Stimulated activated CD8-positive, alpha-beta memory T cell treated with anti-CD3 and anti-CD28 coated beads, Interleukin-2, amount 100 ng/mL, for 48 hours (primary cell): ENCODE measurements around the gene MTFR1L.

ENCODE experiments used
- DNase-seq, 2 donors: peaks; one replicate each; pipeline ENCODE4 v3.0.0-alpha.2; 2020; ENCODE audit warnings: low read depth in 2 of 2

The MTFR1L gene

DNA sequence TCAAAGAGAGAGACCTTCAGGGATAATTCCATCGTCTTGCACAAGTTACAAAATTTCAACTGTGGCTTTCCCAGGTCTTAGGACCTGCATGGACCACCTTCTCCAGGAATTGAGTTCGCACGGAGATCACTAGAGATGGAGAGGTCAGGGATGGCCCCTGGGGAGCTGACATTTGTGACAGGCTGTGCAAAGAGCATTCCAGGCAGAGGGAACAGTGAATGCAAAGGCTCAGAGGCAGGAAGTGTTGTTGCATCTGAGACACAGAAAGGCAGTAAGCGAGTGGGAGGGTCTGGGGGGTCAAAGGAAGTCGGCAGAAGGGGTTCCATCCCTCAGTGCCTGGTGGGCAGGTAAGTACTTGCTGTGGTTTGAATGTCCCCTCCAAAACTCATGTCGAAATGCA lies 29.3 kb upstream of the MTFR1L start:
- DNase-seq: no peak

DNA sequence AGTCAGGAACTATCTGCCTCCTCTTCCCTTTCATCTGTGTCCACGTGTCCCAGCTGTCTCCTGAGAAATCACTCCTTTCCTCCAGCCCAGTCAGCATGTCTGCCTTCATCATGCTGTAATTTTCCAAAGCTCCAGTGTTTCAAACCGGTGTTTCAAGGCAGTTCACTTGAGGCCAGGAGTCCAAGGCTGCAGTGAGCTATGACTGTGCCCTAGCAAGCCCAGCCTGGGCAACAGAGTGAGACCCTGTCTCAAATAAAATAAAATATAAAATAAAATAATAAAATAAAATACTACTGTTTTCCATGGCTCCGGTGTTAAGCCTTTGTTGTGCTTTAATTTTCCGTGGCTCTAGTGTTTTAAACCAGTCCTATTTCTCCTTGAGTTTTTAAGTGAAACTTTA lies 27.6 kb upstream of the MTFR1L start:
- DNase-seq: no peak

DNA sequence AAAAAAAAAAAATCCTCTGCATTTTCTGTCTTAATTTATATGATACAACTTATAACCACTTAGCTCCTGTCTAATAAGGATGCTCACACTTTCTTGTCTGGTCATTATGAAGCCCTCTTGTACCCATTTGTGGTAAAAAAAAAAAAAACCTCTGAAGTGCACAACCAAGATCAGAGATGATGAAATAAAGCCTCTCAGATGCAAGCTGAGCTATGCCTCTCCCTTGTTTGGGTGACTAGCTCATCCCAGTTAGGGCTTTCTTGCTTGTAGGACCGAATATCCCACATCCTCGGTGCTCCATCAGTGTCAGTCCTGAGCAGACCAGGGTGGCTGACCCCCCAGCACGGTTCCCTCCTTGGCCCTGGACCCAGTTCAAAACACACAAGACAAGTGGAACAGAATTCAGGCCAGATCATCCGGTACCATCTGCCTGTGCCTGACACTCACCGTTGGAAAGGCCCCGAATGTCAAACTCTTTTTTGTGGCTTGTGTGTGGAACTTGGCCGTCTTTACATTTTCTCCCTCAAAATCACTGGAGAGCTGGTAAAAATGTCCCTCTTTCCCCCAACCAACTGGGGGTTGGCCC lies 26.1 kb upstream of the MTFR1L start:
- DNase-seq: no peak

DNA sequence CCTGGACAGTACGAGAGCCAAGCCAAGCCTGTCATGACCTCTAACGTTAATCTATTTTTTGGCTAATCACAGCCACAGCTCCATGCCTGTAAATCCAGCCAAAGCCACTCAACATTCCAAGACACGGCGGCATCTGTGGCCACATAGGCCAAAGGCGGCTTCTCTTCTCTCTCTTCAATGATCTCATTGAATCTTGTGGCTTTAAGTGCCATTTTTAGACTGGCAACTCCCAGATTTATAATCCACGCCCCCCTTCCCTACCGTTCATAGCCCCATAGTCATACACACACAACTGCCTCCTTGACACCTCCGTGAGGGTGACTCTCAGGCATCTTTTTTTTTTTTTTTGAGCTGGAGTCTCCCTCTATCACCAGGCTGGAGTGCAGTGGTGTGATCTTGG lies 25.4 kb upstream of the MTFR1L start:
- DNase-seq: no peak

DNA sequence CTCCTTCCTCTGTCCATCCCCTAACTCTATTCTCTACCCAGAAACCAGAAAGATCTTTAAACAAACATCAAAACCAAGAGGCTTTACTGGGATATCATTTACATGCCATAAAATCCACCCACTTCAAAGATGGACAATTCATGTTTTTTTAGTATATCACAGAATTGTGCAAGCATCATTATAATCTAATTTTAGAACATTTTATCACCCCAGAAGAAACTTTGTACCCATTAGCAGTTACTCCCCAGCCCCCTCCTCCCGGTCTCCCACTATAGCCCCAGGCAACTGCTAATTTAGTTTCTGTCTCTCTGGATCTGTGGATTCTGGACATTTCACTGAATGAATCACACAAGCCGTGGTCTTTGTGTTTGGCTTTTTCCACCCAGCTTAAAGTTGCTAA lies 24.5 kb upstream of the MTFR1L start:
- no peak for DNase-seq

DNA sequence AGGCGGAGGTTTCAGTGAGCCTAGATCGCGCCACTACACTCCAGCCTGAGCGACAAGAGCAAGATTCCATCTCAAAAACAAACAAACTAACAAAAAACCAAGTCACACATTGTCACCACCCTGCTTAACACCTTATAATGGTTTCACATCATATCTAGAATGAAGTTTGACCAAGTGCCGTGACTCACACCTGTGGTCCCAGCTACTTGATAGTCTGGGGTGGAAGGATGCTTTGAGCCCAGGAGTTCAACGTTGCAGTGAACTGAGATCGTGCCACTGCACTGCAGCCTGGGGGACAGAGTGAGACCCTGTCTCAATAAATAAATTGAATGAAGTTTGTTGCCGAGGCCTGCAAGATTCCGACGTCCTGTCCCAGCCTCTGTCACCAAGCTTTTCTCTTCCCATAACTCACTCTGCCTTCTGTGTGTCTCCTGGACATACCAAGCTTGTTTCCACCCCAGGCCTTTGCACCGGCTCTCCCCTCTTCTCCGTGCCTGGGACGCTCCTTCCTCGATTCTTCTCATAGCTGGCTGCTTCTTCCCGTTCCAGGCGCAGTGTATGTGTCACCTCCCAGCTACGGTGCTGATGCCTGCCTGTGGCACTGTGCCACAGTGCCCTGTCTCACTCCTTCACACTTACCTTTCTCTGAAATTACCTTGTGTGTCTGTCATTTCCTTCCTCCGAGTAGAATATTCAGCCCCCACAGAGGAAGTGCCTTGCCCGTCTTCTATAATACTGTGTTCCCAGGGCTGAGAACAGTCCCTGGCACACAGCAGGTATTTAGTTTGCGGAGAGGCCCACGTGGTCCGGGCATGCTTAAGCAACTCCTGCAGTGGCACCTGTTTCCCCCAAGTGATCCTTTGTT lies 23.6 kb upstream of the MTFR1L start:
- DNase-seq: no peak

DNA sequence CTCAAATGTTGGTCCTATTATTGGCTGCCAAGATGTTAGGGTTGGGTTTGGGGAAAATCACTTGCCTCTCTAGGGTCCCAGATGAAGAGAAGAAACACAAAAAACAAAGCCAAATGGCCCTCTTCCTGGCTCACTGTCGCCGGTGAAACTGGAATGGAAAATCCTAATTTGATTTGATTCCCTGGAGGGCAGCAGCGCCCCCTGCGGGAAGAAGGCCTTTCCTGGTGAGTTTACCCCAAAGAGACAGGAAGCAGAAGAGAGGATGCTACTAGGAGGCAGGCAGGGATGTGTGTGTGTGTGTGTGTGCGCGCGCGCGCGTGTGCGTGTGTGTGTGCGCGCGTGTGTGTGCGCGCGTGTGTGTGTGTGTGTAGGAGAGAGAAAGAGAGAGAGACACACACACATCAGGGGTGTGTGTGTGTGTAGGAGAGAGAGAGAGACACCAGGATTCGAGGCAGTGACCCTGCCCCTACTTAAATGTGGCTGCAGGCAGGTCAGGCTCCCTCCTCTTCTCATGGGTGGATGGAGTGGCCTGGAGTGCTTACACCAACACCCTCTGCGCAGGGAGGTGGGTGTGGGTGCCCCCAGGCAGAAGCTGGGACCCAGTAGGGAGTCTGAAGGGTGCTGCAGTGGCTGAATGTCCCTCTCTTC lies 22.8 kb upstream of the MTFR1L start:
- peak; percentile 74 to 81 for DNase-seq

DNA sequence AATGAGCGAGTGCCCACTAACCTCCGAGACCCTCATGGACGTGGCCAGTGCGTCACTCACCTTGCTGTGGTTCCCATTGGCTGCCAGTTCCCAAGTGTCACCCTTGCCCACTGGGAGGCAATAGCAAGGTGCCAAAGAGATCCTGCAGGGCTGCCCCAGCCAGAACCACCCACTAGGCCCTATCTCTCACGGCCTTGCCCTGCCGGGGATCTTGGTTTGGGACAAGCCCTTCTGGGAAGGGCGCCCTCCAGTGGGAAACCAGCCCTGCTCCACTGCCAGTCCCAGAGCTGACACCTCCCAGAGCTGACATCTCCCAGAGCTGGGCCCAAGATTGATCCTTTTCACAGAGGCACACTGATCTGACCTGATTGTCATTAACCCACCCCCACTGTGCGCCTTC lies 21.8 kb upstream of the MTFR1L start:
- no peak for DNase-seq

DNA sequence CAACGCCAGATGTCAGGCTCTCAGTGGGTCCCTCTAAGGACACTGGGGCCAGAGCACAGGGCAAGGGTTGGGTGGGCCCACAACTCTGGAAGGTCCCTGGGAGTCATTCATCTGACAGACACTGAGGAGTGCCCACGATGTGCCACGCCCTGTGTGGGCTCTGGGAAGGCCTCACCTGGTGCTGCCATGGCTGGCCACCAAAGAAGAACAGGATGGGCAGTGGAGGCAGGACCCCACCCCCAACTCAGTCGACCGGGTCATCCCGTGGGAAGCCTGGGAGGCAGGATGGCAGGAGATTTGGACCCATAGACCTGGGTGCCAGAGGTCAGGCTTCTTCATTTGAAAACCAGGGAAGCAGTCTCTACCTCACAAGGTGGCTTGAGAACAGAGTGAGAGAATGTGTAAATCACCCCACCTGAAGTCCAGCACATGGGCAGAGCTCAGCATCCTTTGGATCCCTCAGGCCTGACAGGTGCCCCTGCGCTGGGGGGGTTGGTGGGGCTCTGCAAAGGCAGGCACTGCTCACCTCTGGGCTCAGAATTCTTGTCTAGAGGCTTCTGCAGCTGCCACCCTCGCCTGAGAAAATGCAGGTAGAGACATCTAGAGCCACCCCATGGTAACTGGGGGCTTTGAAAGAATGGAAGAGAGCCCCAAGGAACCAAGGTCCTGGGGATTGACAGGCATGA lies 20.9 kb upstream of the MTFR1L start:
- no peak for DNase-seq

DNA sequence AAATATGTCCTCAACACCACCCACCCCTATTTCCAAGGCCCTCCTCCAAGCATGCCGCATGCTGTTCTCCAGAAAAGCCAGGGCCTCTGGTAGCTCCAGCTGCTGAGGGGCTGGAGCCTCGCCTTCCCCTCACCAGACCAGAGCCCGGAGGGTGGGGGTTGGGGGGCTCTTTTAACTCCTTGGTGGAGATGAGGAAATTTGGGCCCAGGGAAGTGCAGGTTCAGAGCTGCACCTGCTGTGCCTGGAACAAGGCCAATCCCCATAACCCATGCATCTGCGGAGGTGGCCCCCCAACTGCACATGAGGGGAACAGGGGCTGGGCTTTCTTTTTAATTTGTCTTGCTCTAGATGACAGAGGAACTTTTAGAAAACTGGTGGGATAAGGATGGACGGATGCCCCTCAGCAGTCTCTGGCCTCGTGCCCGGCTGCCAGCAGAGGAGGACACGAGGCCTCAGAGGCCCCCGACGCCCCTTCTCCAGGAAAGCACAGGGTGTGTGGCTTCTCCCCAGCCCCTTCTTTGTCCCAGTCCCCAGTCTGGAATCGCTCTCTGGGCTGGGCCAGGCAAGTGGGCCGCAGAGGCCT lies 20.3 kb upstream of the MTFR1L start:
- no peak for DNase-seq

DNA sequence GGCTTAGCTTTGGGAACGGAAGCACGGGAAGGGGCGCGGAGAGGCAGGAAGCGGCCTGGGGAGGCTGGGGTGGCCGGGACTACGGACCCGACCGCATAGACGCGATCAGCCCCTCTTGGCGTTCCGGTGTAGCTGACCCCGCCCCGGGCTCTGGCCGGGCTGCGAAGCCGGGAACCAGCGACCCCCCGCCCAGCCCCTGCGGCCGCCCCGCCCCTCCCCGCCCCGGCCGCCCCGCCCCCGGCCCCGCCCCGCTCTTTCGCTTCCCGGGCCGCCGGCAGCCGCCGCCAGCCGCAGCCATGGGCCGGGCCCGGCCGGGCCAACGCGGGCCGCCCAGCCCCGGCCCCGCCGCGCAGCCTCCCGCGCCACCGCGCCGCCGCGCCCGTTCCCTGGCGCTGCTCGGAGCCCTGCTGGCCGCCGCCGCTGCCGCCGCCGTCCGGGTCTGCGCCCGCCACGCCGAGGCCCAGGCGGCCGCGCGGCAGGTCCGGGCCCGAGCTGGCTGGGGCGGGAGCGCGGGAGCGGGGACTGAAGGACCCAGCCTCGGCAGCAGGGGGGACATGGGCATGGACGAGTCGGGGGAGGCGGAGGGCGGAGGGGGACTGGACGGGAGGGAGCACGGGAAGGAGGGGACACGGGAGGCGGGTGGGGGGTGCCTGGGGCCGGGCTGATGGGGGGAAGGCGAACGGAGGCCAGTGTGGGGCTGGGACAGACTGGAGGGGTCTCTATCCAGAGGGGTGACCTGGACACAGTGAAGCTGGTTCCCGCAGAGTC lies 19.6 kb upstream of the MTFR1L start, which contains the start of gene SELENON:
SELENON (plus strand) TSS at position 259 of the 768 bp plus-strand sequence; CDS start at position 297, 38 bp downstream.
- DNase-seq: no peak

DNA sequence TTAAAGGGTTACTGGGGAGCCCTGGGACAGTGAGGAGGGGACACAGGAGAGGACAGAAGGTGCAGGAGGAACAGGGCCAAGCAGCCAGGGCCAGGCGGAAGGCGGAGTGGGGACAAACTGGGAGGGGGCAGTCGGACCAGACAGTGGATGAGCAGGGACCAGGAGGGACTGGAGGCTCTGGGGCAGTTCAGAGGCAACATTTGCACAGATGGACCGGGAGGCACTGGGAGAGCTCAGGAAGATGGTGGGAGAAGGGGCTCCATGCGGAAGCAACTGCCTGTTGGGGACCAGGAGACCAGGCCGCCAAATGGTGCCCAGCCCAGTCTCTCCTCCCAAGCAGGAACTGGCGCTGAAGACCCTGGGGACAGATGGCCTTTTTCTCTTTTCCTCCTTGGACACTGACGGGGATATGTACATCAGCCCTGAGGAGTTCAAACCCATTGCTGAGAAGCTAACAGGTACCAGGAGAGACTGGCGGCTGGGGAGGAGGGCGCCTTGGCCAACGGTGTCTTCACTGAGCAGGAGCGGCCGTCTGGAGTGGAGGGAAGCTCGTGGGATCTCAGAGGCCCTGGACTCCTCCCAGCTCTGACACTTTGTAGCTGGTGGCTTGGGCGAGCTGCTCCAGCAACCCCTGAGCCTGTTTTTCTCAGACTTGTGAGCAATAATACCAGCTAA lies 18.9 kb upstream of the MTFR1L start:
- no peak for DNase-seq

DNA sequence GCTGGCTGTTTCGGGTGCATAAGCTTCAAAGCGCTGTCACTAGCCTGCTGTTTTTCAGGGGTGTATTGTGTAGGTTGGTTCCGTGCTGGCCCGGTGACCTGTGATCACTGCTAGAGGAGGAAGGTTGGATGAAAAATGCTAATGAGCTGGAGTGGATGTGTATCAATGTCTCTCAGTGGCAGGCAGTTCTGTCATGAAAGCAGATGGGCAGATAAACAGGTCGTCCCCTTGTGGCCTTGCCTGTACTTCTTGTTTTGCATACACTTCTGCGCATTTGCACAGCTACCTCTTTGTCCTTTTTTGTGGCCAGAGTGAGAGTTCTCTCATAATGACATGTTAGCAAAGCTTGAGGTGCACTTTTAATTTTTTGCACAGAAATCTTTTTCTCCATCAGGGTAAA lies 16.8 kb upstream of the MTFR1L start:
- no peak for DNase-seq

DNA sequence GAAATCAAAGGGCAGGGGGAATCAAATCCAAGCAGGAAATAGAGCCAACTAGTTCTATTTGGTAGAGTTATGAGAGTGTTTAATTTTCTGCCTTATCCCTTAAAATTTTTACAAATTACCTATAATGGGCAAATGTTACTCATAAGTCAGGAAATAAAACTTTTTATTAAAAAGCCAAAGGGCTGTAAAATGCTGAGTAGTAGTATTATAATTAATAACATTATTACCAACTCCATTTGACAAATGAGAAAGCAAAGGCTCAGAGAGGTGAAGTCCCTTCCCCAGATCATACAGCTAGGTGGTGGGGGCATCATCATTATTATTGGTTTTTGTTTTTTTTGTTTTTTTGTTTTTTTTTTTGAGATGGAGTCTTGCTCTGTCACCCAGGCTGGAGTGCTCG lies 16.4 kb upstream of the MTFR1L start:
- DNase-seq: no peak

DNA sequence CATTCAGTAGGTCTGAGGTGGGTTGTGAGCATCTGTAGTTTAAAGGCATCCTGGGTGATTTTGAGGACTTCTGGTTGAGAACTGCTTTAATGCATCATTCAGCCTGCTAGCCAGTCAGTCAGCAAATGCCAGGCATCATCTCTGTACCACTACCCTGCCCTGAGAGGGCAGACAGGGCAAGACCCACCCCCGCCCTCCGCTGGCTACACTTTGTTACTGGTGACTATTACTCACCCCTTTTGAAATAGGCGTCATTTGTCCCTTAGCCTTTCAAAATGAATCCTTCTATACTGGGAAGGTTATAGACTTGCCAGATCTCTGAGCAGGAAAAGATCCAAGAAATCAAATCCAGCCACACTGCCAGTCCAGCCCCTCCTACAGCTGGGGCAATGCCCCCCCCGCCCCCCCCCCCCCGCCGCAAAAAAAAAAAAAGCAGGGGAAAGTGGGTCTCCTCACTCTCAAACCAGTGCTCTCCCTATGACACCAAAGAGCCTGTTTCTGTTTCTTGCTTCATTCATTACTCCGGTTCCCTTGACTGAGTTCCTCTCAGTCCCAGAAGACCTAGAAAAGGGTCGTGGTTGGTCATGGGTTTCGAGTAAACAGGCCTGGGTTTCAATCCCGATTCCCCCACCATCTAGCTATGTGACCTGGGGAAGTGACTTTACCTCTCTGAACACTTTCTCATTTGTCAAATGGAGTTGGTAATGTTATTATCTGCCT lies 15.3 kb upstream of the MTFR1L start:
- DNase-seq: peak in 1 of 2 donors; percentile 36

DNA sequence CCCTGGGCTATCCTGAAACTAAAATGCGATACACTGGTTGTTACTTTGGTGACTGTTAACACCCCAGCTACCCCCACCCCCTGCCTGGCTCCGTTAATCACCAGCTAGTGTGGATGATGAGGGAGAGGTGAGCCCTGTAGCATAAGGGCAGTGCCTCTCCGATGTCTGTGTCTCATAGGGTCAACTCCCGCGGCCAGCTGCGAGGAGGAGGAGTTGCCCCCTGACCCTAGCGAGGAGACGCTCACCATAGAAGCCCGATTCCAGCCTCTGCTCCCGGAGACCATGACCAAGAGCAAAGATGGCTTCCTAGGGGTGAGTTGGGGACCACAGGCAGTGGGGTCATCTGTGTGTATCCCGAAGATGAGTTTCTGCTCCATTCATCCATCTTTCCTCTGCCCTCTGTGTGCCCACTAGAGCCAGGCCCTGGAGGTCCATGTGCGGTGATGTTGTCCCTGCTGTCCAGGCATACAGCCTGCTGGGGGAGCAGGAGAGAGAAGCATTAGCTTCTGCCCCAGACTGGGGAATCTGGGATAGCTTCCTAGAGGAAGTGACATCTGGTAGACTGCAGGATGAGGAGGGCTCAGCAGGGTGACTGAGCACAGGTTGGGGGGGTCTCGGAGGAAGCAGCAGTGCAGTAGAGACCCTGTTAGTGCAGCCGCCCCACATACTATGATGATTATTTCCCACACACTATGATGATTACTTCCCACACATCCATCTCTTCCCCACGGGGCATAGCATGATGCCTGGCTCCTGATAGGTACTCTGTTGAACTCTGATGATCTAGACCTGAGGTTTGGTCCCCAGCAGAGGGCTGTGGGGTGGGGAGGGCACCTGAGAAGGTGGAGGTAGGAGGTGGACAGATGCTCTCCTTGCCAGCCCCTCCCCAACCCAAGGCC lies 14.5 kb upstream of the MTFR1L start:
- DNase-seq: no peak

DNA sequence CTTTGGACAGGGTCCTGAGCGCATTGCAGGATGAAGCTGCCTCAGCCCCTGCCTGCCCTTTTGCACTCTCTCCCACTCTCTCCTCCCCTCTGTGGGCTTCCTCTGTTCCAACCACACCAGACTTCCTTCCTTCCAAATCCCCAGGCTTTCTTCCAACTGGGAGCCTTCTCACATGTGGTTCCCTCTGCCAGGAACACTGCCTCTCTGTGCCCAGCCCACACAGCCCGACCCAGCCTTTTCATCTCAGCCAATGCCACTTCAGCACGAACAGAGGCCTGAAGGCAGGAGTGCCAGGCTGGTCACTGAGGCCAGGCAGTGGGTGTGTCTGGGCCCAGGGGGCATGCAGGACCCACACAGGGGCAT lies 13.9 kb upstream of the MTFR1L start:
- no peak for DNase-seq

DNA sequence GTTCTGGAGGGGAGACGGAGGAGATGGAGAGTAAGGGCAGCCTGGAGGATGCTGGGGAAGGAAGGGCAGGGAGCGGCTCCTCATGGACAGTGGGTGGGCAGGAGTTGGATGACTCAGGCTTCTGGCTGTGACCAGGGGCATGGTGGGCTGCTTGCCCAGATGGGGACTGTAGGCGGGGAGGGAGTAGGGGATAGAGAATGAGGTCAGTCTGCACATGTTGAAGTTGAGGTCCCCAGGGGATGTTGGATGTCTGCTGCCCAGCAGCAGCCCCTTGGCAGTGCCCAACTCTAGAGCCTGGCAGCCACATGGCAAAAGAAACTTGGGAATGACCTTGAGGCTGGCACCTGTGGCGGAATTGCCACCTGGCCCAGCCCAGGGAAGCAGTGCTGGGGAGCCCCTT lies 13.3 kb upstream of the MTFR1L start:
- no peak for DNase-seq
